ENCODE measurements around the gene AGAP1. TPM values are rescaled to one million over a fixed set of nuclear protein-coding genes. Genes with fewer than 3 reads are reported as not detected.

AGAP1 gene
- total RNA-seq, 1 experiment from 2014 or later, result 23.4 TPM

- Histone ChIP-seq H3K9me3 (replicated peaks) (no peaks in the 10 kb centered on the region), H3K4me1 (replicated peaks) (no peaks in the 10 kb centered on the region; the same call in 1 of the 2 replicates), H3K4me3 (no peak overlapping the region), H3K27ac (no peak overlapping the region), H3K36me3 (0 out of 2 replicates have a peak, but pooled peaks cover 3% of the 10 kb centered on the region), H3K27me3 (replicated peaks) (no peaks in the 10 kb centered on the region)
- DNase-seq (ENCODE audit: low read depth in 1 of 2, low spot score in 2 of 2), result no peak
These were observed 579.4 kb downstream of the AGAP1 start for GRCh38 chr2:236073246-236073645.

GRCh38 chr2:236073867-236074655, 580.2 kb downstream of the AGAP1 start:
- Histone ChIP-seq H3K36me3 (0 out of 2 replicates have a peak, but pooled peaks cover 3% of the 10 kb centered on the region), H3K4me3 (no peak overlapping the region), H3K4me1 (replicated peaks) (no peaks in the 10 kb centered on the region; the same call in 1 of the 2 replicates), H3K9me3 (replicated peaks) (no peaks in the 10 kb centered on the region), H3K27ac (no peak overlapping the region), H3K27me3 (replicated peaks) (no peaks in the 10 kb centered on the region)
- DNase-seq (ENCODE audit: low read depth in 1 of 2, low spot score in 2 of 2), result no peak

GRCh38 chr2:236075802-236076201, 582.0 kb downstream of the AGAP1 start:
- no peak for DNase-seq (ENCODE audit: low read depth in 1 of 2, low spot score in 2 of 2)
- H3K4me1 ChIP-seq (replicated peaks), result no peaks in the 10 kb centered on the region; the same call in 1 of the 2 replicates
- no peak overlapping the region for H3K27ac ChIP-seq

GRCh38 chr2:236078297-236079255, 584.7 kb downstream of the AGAP1 start:
- Histone ChIP-seq H3K36me3 (no peaks in the 10 kb centered on the region), H3K9me3 (replicated peaks) (no peaks in the 10 kb centered on the region), H3K27ac (no peak overlapping the region), H3K4me3 (no peak overlapping the region), H3K27me3 (replicated peaks) (no peaks in the 10 kb centered on the region), H3K4me1 (replicated peaks) (no peaks in the 10 kb centered on the region; the same call in 1 of the 2 replicates)
- DNase-seq (ENCODE audit: low read depth in 1 of 2, low spot score in 2 of 2), result peak in 1 of 2 experiments; percentile 20

More at GRCh38 chr2:236075802-236076201, 582.0 kb downstream of the AGAP1 start:
- Histone ChIP-seq H3K4me3 (no peak overlapping the region), H3K27me3 (replicated peaks) (no peaks in the 10 kb centered on the region), H3K36me3 (0 out of 2 replicates have a peak, but pooled peaks cover 3% of the 10 kb centered on the region), H3K9me3 (replicated peaks) (no peaks in the 10 kb centered on the region)

- Histone ChIP-seq H3K27me3 (replicated peaks) (no peaks in the 10 kb centered on the region), H3K4me1 (replicated peaks) (no peaks in the 10 kb centered on the region; the same call in 1 of the 2 replicates), H3K36me3 (no peaks in the 10 kb centered on the region), H3K9me3 (replicated peaks) (no peaks in the 10 kb centered on the region), H3K4me3 (no peak overlapping the region), H3K27ac (no peak overlapping the region)
- DNase-seq (ENCODE audit: low read depth in 1 of 2, low spot score in 2 of 2), result no peak
These were observed 586.6 kb downstream of the AGAP1 start for GRCh38 chr2:236080412-236080811.

GRCh38 chr2:236081171-236081570, 587.3 kb downstream of the AGAP1 start:
- Histone ChIP-seq H3K27ac (no peak overlapping the region), H3K36me3 (no peaks in the 10 kb centered on the region), H3K9me3 (replicated peaks) (no peaks in the 10 kb centered on the region), H3K4me1 (replicated peaks) (no peaks in the 10 kb centered on the region; the same call in 1 of the 2 replicates), H3K4me3 (no peak overlapping the region), H3K27me3 (replicated peaks) (no peaks in the 10 kb centered on the region)
- DNase-seq (ENCODE audit: low read depth in 1 of 2, low spot score in 2 of 2), result no peak

- H3K4me1 ChIP-seq (replicated peaks), result no peaks in the 10 kb centered on the region; the same call in 1 of the 2 replicates
- H3K9me3 ChIP-seq (replicated peaks), result no peaks in the 10 kb centered on the region
- DNase-seq (ENCODE audit: low read depth in 1 of 2, low spot score in 2 of 2), result no peak
- H3K27me3 ChIP-seq (replicated peaks), result no peaks in the 10 kb centered on the region
- H3K4me3 ChIP-seq, result no peak overlapping the region
- H3K27ac ChIP-seq, result no peak overlapping the region
- no peaks in the 10 kb centered on the region for H3K36me3 ChIP-seq
These were observed 588.2 kb downstream of the AGAP1 start for GRCh38 chr2:236082061-236082460.

- Histone ChIP-seq H3K27ac (no peak overlapping the region), H3K27me3 (replicated peaks) (no peaks in the 10 kb centered on the region), H3K4me3 (no peak overlapping the region), H3K9me3 (replicated peaks) (no peaks in the 10 kb centered on the region), H3K4me1 (replicated peaks) (peaks cover 9% of the 10 kb centered on the region), H3K36me3 (no peaks in the 10 kb centered on the region)
- no peak for DNase-seq (ENCODE audit: low read depth in 1 of 2, low spot score in 2 of 2)
These were observed 590.1 kb downstream of the AGAP1 start for GRCh38 chr2:236083934-236084333.

GRCh38 chr2:236085211-236085610, 591.4 kb downstream of the AGAP1 start:
- Histone ChIP-seq H3K4me3 (no peak overlapping the region), H3K9me3 (replicated peaks) (no peaks in the 10 kb centered on the region), H3K27me3 (replicated peaks) (no peaks in the 10 kb centered on the region), H3K4me1 (replicated peaks) (peaks cover 9% of the 10 kb centered on the region), H3K27ac (no peak overlapping the region), H3K36me3 (no peaks in the 10 kb centered on the region)
- no peak for DNase-seq (ENCODE audit: low read depth in 1 of 2, low spot score in 2 of 2)

- no peaks in the 10 kb centered on the region for H3K9me3 ChIP-seq (replicated peaks)
These were observed 591.8 kb downstream of the AGAP1 start for GRCh38 chr2:236085647-236086046.

GRCh38 chr2:236086403-236086970, 592.6 kb downstream of the AGAP1 start:
- H3K27me3 ChIP-seq (replicated peaks), result no peaks in the 10 kb centered on the region
- no peak overlapping the region for H3K27ac ChIP-seq
- DNase-seq (ENCODE audit: low read depth in 1 of 2, low spot score in 2 of 2), result no peak
- H3K4me3 ChIP-seq, result no peak overlapping the region
- H3K4me1 ChIP-seq (replicated peaks), result peaks cover 9% of the 10 kb centered on the region
- no peaks in the 10 kb centered on the region for H3K9me3 ChIP-seq (replicated peaks)
- H3K36me3 ChIP-seq, result no peaks in the 10 kb centered on the region

More at GRCh38 chr2:236085647-236086046, 591.8 kb downstream of the AGAP1 start:
- H3K4me1 ChIP-seq (replicated peaks), result peaks cover 9% of the 10 kb centered on the region
- no peak for DNase-seq (ENCODE audit: low read depth in 1 of 2, low spot score in 2 of 2)
- no peak overlapping the region for H3K27ac ChIP-seq
- H3K4me3 ChIP-seq, result no peak overlapping the region
- no peaks in the 10 kb centered on the region for H3K27me3 ChIP-seq (replicated peaks)
- H3K36me3 ChIP-seq, result no peaks in the 10 kb centered on the region

GRCh38 chr2:236086971-236087465, 593.2 kb downstream of the AGAP1 start:
- Histone ChIP-seq H3K27ac (no peak overlapping the region), H3K4me1 (replicated peaks) (peaks cover 9% of the 10 kb centered on the region), H3K27me3 (replicated peaks) (no peaks in the 10 kb centered on the region), H3K9me3 (replicated peaks) (no peaks in the 10 kb centered on the region), H3K4me3 (no peak overlapping the region), H3K36me3 (no peaks in the 10 kb centered on the region)
- no peak for DNase-seq (ENCODE audit: low read depth in 1 of 2, low spot score in 2 of 2)

GRCh38 chr2:236088368-236089057, 594.7 kb downstream of the AGAP1 start:
- Histone ChIP-seq H3K27ac (no peak overlapping the region), H3K4me1 (replicated peaks) (peaks cover 9% of the 10 kb centered on the region), H3K4me3 (no peak overlapping the region), H3K27me3 (replicated peaks) (no peaks in the 10 kb centered on the region), H3K36me3 (no peaks in the 10 kb centered on the region), H3K9me3 (replicated peaks) (no peaks in the 10 kb centered on the region)
- peak in 1 of 2 experiments; percentile 14 for DNase-seq (ENCODE audit: low read depth in 1 of 2, low spot score in 2 of 2)
